Psoas muscle (tissue), 8 donors: Measurements from ENCODE around the gene PSMB7. TPM values are rescaled to one million over a fixed set of nuclear protein-coding genes. Genes with fewer than 3 reads are reported as not detected.

ENCODE experiments used
- ATAC-seq, 4 donors: fragments of 200-7000 bp; cut with Tn5 transposase; one replicate each; pipeline ENCODE4 v1.9.1; 2020; ENCODE audit warnings: moderate library complexity in 3 of 4, mild to moderate bottlenecking in 2 of 4
- DNase-seq, 2 donors: peaks; one replicate each; pipeline ENCODE4 v3.0.0-alpha.2; 2020
- H3K27ac ChIP-seq: fragments of 200-600 bp; one replicate; pipeline ENCODE4 v1.8.0; 2022
- H3K27me3 ChIP-seq, 3 donors: fragments of 200-600 bp in 1 of 3; one replicate each; pipeline versions ENCODE4 v1.6.1 to v1.8.0; 2013 to 2022; ENCODE audit warnings: low read length in 2 of 3, mild to moderate bottlenecking in 2 of 3, moderate library complexity in 1 of 3; ENCODE audit not compliant: insufficient read depth in 3 of 3
- H3K36me3 ChIP-seq, 2 donors: fragments of 200-600 bp in 1 of 2; one replicate each; pipeline versions ENCODE4 v1.6.1 to v1.8.0; 2013 to 2022; ENCODE audit warnings: low read depth in 1 of 2, mild to moderate bottlenecking in 1 of 2, moderate library complexity in 1 of 2; ENCODE audit not compliant: insufficient read depth in 1 of 2
- H3K4me1 ChIP-seq: fragments of 200-600 bp; one replicate; pipeline ENCODE4 v1.8.0; 2022
- H3K4me3 ChIP-seq: fragments of 200-600 bp; one replicate; pipeline ENCODE4 v1.8.0; 2022; ENCODE audit warnings: mild to moderate bottlenecking
- H3K9me3 ChIP-seq: fragments of 200-600 bp; one replicate; pipeline ENCODE4 v1.8.0; 2022
- WGBS, 3 donors: extraction: QIAGEN DNeasy Blood & Tissue Kit; methylation state at CpG; one replicate each; pipeline versions ENCODE4 v1.1.6 to v1.1.7; 2013; 5-methylcytosine and 5-hydroxymethylcytosine counted together
- intact Hi-C, 2 donors: fragments of 100-400 bp; cut with DNase I; formaldehyde crosslinking; loops; one replicate each; pipeline versions ENCODE4 v1.11.0 to v1.14.2; 2022
- polyA plus RNA-seq, 3 donors: library from polyadenylated mRNA; stranded (reverse); fragments of 200-250 nt; gene quantifications; one replicate each; pipeline ENCODE4 v1.2.3, GENCODE V29; 2013
- total RNA-seq, 4 donors: library from RNA; stranded (reverse); fragmentation: NEBNext Ultra II Directional in 2 of 4; extraction: Animal tissue kit (Norgen Biotek cat#: 25700) in 2 of 4; gene quantifications; one replicate each; pipeline versions ENCODE4 v1.2.1 to v1.2.4, GENCODE V29; 2021 to 2023
- TF ChIP-seq, protein P1 (sequence below): fragments of 200-600 bp; IDR thresholded peaks from one replicate; pipeline ENCODE4 v1.8.0; 2022; ENCODE audit warnings: antibody characterized with exemption
- donor health status: healthy with polysubstance abuse.
- donor health status: DM: no; HTN: no; CAD: no; lungs with moderate emphysema.
- donor health status: Bipolar disorder and iron deficiency.
- donor health status: healthy.
- donor health status: DM: yes; HTN: yes; CAD: no.
- donor health status: DM: no; HTN: no; CAD: no.
- donor health status: DM: no; HTN: no; CAD: no.
- donor health status: DM: yes; HTN: yes; CAD: no.

Gene PSMB7
- total and polyA plus RNA-seq, 7 donors = 144 to 421 (median 189) TPM

DNA sequence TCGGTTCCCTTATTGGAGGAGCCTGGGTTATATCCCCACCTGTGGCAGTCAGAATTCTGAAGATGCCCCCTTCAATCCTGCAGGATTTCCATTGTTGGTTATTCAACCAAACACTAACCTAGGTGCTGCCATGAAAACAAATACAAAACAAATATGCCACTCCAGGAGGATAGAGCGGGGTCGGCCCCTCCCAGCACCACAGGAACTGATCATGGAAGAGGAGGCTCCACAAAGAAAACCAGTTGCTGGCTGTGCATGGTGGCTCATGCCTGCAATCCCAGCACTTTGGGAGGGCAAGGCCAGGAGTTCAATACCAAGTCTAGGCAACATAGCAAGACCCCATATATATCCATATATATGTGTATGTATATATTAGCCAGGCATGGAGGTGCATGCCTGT is 21.8 kb upstream of the PSMB7 start:
- no peaks in the 10 kb centered on the region for H3K4me1 ChIP-seq
- H3K4me3 ChIP-seq = no peak overlapping the region
- TF ChIP-seq, protein P1, sequence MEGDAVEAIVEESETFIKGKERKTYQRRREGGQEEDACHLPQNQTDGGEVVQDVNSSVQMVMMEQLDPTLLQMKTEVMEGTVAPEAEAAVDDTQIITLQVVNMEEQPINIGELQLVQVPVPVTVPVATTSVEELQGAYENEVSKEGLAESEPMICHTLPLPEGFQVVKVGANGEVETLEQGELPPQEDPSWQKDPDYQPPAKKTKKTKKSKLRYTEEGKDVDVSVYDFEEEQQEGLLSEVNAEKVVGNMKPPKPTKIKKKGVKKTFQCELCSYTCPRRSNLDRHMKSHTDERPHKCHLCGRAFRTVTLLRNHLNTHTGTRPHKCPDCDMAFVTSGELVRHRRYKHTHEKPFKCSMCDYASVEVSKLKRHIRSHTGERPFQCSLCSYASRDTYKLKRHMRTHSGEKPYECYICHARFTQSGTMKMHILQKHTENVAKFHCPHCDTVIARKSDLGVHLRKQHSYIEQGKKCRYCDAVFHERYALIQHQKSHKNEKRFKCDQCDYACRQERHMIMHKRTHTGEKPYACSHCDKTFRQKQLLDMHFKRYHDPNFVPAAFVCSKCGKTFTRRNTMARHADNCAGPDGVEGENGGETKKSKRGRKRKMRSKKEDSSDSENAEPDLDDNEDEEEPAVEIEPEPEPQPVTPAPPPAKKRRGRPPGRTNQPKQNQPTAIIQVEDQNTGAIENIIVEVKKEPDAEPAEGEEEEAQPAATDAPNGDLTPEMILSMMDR = no peak
- intact Hi-C loops = no loop called here
- DNase-seq (no peak), ATAC-seq (no peak)
- H3K36me3 ChIP-seq = no peaks in the 10 kb centered on the region
- H3K9me3 ChIP-seq = no peaks in the 10 kb centered on the region
- H3K27ac ChIP-seq = no peak overlapping the region
- WGBS, 3 donors = 94 to 97% (median 96%) methylated on average over 3 of the region's 3 CpGs
- H3K27me3 ChIP-seq = peaks cover 0 to 17% (median 6%) of the 10 kb centered on the region in 3 donors

DNA sequence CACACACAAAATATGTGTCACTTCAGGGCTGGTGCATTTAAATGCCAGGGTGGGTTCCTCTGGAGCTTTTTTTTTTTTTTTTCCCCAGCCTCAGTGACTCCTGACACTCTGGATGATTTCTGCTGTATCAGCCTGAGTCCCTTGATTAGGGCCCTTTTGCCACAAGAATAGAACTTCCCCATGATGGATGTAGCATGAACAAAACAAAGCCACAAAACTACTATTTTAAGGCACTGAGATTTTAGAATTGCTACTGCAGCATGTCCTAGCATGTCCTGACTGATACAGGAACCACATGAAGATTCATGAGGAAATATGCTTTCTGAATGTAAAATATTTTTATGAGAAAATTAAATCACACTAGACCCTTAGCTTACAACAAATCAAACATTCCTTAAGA is 21.1 kb upstream of the PSMB7 start:
- DNase-seq = no peak
- TF ChIP-seq, protein P1 = no peak
- intact Hi-C loops = no loop called here
- Histone ChIP-seq H3K27me3 (peaks cover 0 to 9% (median 4%) of the 10 kb centered on the region in 3 donors), H3K9me3 (no peaks in the 10 kb centered on the region), H3K27ac (no peak overlapping the region), H3K36me3 (no peaks in the 10 kb centered on the region), H3K4me1 (no peaks in the 10 kb centered on the region), H3K4me3 (no peak overlapping the region)
- no peak for ATAC-seq

DNA sequence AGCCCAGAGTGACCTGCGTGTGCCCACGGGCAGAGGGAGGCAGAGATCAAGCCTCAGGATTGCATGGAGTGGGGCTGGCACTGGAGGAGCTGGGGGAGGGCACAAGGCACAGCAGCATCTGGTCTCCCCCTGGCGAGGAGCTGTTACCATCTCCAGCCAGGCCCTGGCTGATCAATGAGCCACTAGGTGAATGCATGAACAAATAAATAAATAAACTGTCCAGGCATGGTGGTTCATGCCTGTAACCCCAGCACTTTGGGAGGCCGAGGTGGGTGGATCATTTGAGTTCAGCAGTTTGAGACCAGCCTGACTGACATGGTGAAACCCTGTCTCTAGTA is 14.3 kb upstream of the PSMB7 start:
- ATAC-seq (peak in 2 of 4 donors; percentile 19 to 35), DNase-seq (no peak)
- intact Hi-C loops = no loop called here
- Histone ChIP-seq H3K9me3 (no peaks in the 10 kb centered on the region), H3K27ac (no peak overlapping the region), H3K4me1 (no peaks in the 10 kb centered on the region), H3K4me3 (no peak overlapping the region), H3K27me3 (no peaks in the 10 kb centered on the region), H3K36me3 (no peaks in the 10 kb centered on the region)
- WGBS, 3 donors = 56 to 81% (median 56%) methylated on average over 4 of the region's 4 CpGs
- TF ChIP-seq, protein P1 = no peak

DNA sequence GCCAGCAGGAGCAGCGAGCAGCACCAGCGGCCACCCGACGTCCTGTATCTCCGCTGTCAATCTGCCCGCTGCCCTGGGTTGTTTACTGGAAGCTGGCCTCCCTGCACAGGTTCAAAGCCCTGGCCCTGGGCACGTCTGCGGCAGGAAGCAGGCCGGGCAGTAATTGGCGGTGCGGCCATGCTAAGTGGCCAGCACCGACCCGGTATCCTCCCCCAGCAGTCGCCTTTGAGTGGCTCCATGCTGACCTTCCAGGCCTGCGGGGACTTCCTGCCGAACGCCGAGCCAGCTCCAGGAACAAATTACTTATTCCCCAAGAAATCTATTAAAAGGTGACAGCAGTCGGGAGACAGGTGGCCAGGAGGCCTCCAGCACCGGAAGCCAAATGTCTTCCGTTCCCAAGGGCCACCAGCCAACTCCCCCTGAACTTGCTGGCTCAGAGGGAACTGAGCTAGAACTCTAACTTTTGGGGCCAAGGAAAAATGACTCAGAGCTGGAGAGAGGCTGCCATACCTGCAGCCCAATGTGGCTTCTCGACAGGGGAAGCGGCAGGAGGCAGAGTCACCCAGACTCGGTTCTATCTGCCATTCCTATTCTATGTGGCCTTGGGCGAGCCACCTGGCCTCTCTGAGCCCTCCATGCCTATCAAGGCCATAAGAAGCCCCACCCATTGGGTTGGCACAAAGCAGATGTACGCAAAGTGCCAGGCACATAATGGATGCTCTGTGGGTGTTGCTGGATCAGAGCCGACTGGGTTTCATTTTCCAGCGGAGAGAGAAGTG is 13.7 kb upstream of the PSMB7 start:
- Histone ChIP-seq H3K27me3 (no peaks in the 10 kb centered on the region), H3K9me3 (no peaks in the 10 kb centered on the region), H3K4me1 (no peaks in the 10 kb centered on the region), H3K4me3 (no peak overlapping the region), H3K36me3 (no peaks in the 10 kb centered on the region), H3K27ac (no peak overlapping the region)
- DNase-seq = no peak
- ATAC-seq = peak in 3 of 4 donors; percentile 25 to 37 (median 26)
- intact Hi-C loops = no loop called here
- WGBS, 3 donors = 21 to 37% (median 31%) methylated on average over 28 of the region's 28 CpGs
- TF ChIP-seq, protein P1 = no peak

DNA sequence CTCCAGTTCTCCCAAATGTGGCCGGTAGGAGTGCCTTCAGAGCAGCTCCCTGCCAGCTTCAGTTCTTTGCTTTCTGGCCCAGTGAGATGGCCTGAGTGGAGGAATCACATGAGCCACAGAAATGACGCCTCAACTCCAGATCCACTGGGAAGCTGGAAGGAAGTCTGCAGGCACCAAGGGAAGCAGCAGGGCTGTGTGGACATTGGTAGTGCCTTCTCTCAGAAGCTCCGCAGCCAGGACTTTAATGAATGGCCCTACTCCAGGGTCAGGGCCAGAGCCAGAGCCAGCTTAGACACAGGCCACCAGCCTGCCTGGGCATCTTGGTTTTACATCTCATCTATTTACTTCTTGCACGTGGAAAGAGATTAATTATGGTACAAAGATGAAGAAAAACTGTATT is 12.0 kb upstream of the PSMB7 start:
- Histone ChIP-seq H3K4me3 (no peak overlapping the region), H3K27ac (no peak overlapping the region), H3K27me3 (no peaks in the 10 kb centered on the region), H3K4me1 (no peaks in the 10 kb centered on the region), H3K36me3 (no peaks in the 10 kb centered on the region), H3K9me3 (no peaks in the 10 kb centered on the region)
- WGBS, 3 donors = 56 to 67% (median 63%) methylated on average over 4 of the region's 4 CpGs
- intact Hi-C loops = no loop called here
- TF ChIP-seq, protein P1 = no peak
- DNase-seq (no peak), ATAC-seq (no peak)
